ENCODE data around the gene NUP210L.
A peak's percentile ranks its signal among the peaks of the same experiment; 100 is the strongest.

NUP210L gene

DNA sequence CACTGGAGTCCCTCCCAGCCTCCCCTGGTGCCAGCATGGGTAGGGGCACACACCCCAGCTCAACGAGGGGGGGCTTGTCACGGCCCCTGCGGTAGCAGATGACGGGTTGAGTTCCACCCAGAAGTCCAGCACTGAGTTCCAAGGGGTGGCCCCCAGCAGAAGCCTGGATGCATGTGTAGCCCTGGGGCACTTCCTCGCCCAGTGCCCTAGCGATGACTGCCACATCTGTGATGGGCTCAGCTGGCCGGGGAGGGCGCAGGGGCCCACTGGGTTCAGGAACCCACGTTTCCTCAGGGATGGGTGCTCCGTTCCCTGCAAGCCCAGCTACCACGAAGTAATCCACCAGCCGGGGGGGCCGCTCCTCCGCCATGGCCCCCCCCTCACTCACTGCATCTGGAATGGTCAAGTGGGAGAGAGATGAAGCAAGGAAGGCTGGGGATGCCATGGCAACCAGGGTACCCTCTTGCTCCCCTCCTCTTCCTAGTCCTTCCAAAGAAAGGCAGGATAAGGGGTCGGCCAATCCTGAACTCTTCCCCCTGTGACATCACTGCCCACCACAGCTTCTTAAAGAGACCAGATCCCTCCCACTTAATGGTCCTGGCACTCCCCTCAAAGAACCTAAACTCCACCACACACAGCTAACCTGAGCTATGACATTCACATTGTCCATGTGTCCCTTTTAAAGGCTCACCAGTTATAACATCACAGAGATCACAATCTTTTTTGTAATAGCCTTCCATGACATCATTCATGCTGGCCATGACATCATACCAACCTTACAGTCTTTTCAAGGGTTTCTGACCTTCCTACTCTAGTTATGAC, 210.7 kb downstream of the NUP210L start:
- H3K9me3 Mint-ChIP-seq = no peaks in the 10 kb centered on the region
- peak overlapping the region; percentile 89 to 97 for H3K4me3 Mint-ChIP-seq
- no peak for DNase-seq
- H3K27me3 Mint-ChIP-seq = no peaks in the 10 kb centered on the region
- ATAC-seq = no peak
- peaks cover 72% of the 10 kb centered on the region for H3K4me1 Mint-ChIP-seq
- H3K27ac Mint-ChIP-seq = peak overlapping the region; percentile 97 to 98

DNA sequence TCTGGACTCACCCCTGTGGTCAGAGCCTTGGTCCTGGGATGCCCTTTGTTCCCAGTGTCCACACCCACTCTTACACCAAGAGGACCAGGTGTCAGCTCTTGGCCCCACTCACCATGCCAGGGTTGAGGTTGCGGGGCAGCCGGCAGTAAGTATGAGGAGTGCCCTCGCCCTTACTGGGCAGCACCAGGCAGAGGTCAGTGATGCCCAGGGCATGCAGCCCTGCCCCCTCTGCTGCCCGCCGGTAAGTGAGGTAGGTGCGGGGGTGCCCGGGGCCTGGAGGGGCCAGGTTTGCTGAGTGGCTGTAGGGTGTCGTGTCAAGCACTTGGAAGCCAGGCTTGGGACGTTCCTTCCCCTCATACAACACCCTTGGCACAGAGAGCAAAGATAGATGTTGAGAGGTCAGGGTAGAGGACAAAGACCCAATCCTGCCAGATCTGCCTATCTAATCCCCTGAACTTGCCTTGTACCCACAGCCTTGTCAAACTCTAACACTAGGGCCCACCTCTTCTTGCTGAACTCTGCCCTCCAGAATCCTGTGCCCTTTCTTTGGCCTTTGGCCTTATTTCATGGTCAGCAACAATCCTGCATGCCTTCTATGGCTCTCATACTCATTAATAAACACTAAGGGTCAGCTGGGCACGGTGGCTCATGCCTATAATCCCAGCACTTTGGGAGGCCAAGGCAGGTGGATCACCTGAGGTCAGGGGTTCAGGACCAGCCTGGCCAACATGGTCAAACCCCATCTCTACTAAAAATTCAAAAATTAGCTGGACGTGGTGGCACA, 211.9 kb downstream of the NUP210L start:
- Mint-ChIP-seq H3K27me3 (no peaks in the 10 kb centered on the region), H3K9me3 (no peaks in the 10 kb centered on the region), H3K4me3 (no peak overlapping the region), H3K4me1 (peaks cover 63% of the 10 kb centered on the region), H3K27ac (peak overlapping the region in 1 of 2 donors; percentile 34)
- DNase-seq = no peak
- no peak for ATAC-seq
